Esophagus squamous epithelium (tissue), 4 donors: ENCODE results near the gene LRRFIP2.

ENCODE experiments used
- CTCF ChIP-seq, 6 experiments: fragments of 450-650 bp in 4 of 6; fragments of 200-600 bp in 2 of 6; sonication (generic) in 2 of 6; IDR thresholded peaks; one replicate each; pipeline ENCODE4 v1.5.1; 2016 to 2019; ENCODE audit warnings: antibody characterized with exemption in 6 of 6, mild to moderate bottlenecking in 4 of 6, moderate library complexity in 4 of 6
- POLR2A ChIP-seq, 4 donors: fragments of 450-650 bp; IDR thresholded peaks; one replicate each; pipeline ENCODE4 v1.6.1; 2017; ENCODE audit warnings: antibody characterized with exemption in 4 of 4, mild to moderate bottlenecking in 4 of 4, moderate library complexity in 3 of 4

- TF ChIP-seq POLR2A (IDR thresholded peaks at IDR 0.05) (no peak), CTCF (IDR thresholded peaks at IDR 0.05) (no peak)
Observed at GRCh38 chr3:37223141-37223558, 48.8 kb upstream of the LRRFIP2 start.
